ENCODE measurements around the gene RAB26.
"Not testable (repeated sequence)": the region's sequence is repeated elsewhere in the genome, so short reads cannot be mapped to it uniquely, and the experiment has no call there.

The RAB26 gene

GRCh38 chr16:2117960-2118722, 30.3 kb upstream of the RAB26 start:
- DNase-seq = not testable (repeated sequence)

GRCh38 chr16:2121325-2121724, 27.1 kb upstream of the RAB26 start:
- DNase-seq = peak; percentile 61

GRCh38 chr16:2121853-2122252, 26.6 kb upstream of the RAB26 start:
- DNase-seq = no peak

- no peak for DNase-seq
Measured at GRCh38 chr16:2122429-2122828, 26.0 kb upstream of the RAB26 start.

GRCh38 chr16:2122934-2123683, 25.3 kb upstream of the RAB26 start:
- DNase-seq = not testable (repeated sequence)

GRCh38 chr16:2123706-2124376, 24.6 kb upstream of the RAB26 start:
- DNase-seq = not testable (repeated sequence)

GRCh38 chr16:2124377-2124693, 24.1 kb upstream of the RAB26 start:
- DNase-seq = not testable (repeated sequence)

- DNase-seq = not testable (repeated sequence)
Measured at GRCh38 chr16:2124694-2125444, 23.6 kb upstream of the RAB26 start.

- not testable (repeated sequence) for DNase-seq
Measured at GRCh38 chr16:2125609-2126008, 22.8 kb upstream of the RAB26 start.

GRCh38 chr16:2126161-2126743, 22.2 kb upstream of the RAB26 start:
- DNase-seq = not testable (repeated sequence)

- DNase-seq = not testable (repeated sequence)
Measured at GRCh38 chr16:2126928-2127556, 21.4 kb upstream of the RAB26 start.

GRCh38 chr16:2127630-2128280, 20.7 kb upstream of the RAB26 start:
- not testable (repeated sequence) for DNase-seq

GRCh38 chr16:2129251-2129650, 19.2 kb upstream of the RAB26 start:
- not testable (repeated sequence) for DNase-seq

- not testable (repeated sequence) for DNase-seq
Measured at GRCh38 chr16:2129890-2130447, 18.5 kb upstream of the RAB26 start.

GRCh38 chr16:2133797-2134196, 14.6 kb upstream of the RAB26 start:
- DNase-seq = not testable (repeated sequence)

GRCh38 chr16:2135071-2135470, 13.4 kb upstream of the RAB26 start:
- DNase-seq = not testable (repeated sequence)

GRCh38 chr16:2135770-2136490, 12.5 kb upstream of the RAB26 start, which contains the start of gene PKD1:
Gene PKD1 (minus strand): TSS chr16:2135898. CDS start chr16:2135689, 209 bp downstream.
- peak; percentile 95 for DNase-seq

- DNase-seq = peak; percentile 11
Measured at GRCh38 chr16:2142942-2143877, 5.2 kb upstream of the RAB26 start.

GRCh38 chr16:2143878-2144485, 4.4 kb upstream of the RAB26 start:
- no peak for DNase-seq

Data from RPMI8226 (cell line).